HCT116 (cell line): ENCODE measurements around the gene OPRPN. TPM values are rescaled to one million over a fixed set of nuclear protein-coding genes. Genes with fewer than 3 reads are reported as not detected.

Experiments used
- ATAC-seq: fragments of 200-7000 bp; cut with Tn5 transposase; 2 replicates; pipeline ENCODE4 v1.9.1; 2020; ENCODE audit warnings: mild to moderate bottlenecking, moderate library complexity
- BruUV-seq: library from RNA; stranded (reverse); fragments of 400-500 nt; replicated peaks from 2 replicates; lab custom pipeline; 2021; lab: Mats Ljungman, UMichigan
- CTCF ChIA-PET: fragments of 300-600 bp; sonication (Branson Sonifier 250); formaldehyde crosslinking; loops from one replicate; lab custom pipeline; 2021; ENCODE audit warnings: antibody characterized with exemption; lab: Charles Lee
- POLR2A ChIA-PET: fragments of 300-600, 350-600 bp; sonication (Branson Sonifier 250); formaldehyde crosslinking; loops from one replicate; lab custom pipeline; 2021; ENCODE audit warnings: antibody characterized with exemption; lab: Charles Lee
- RAD21 ChIA-PET, 2 experiments: fragments of 300-600 bp; sonication (Branson Sonifier 250); formaldehyde crosslinking; loops; one replicate each; lab custom pipeline; 2023; ENCODE audit warnings: low total read pairs in 2 of 2; ENCODE audit not compliant: uncharacterized antibody in 2 of 2, unreplicated experiment in 2 of 2, low non-redundant PET in 1 of 2; lab: Charles Lee
- DNase-seq: peaks from one replicate; pipeline ENCODE4 v3.0.0-alpha.2; 2010; ENCODE audit warnings: low read depth, low spot score
- H2AFZ ChIP-seq: fragments of 200-600 bp; shearing (Covaris generic), sonication (generic); 2 replicates; pipeline ENCODE4 v1.6.1; 2017; ENCODE audit warnings: low read depth, mixed run types, mixed read lengths, antibody characterized with exemption, low read length; ENCODE audit not compliant: poor library complexity, severe bottlenecking
- H3K27ac ChIP-seq: 2 replicates; pipeline ENCODE4 v1.5.1; 2012; ENCODE audit warnings: low read depth, low read length
- H3K27me3 ChIP-seq: fragments of 200-600 bp; sonication (generic); 2 replicates; pipeline ENCODE4 v1.6.1; 2016; ENCODE audit warnings: mixed run types, low read length, mixed read lengths; ENCODE audit not compliant: insufficient read depth
- H3K36me3 ChIP-seq, 2 experiments: fragments of 200-500 bp in 1 of 2; fragments of 200-600 bp in 1 of 2; sonication (Bioruptor generic) in 1 of 2; sonication (generic) in 1 of 2; 2 replicates each; pipeline versions ENCODE4 v1.5.1 to v1.6.1; 2014 to 2016; ENCODE audit warnings: low read length in 2 of 2, inconsistent platforms in 1 of 2, mixed read lengths in 1 of 2, mixed run types in 1 of 2; ENCODE audit not compliant: insufficient read depth in 2 of 2, control insufficient read depth in 1 of 2
- H3K4me1 ChIP-seq, 2 experiments: fragments of 200-600 bp in 1 of 2; sonication (generic) in 1 of 2; 2 replicates each; pipeline versions ENCODE4 v1.5.1 to v1.6.1; 2012 to 2017; ENCODE audit warnings: low read length in 2 of 2, inconsistent platforms in 1 of 2, mild to moderate bottlenecking in 1 of 2, mixed read lengths in 1 of 2, mixed run types in 1 of 2, moderate library complexity in 1 of 2; ENCODE audit not compliant: insufficient read depth in 2 of 2, control insufficient read depth in 1 of 2
- H3K4me2 ChIP-seq: fragments of 200-600 bp; sonication (generic); 2 replicates; pipeline ENCODE4 v1.6.1; 2017; ENCODE audit warnings: mixed run types, low read length, mixed read lengths
- H3K4me3 ChIP-seq, 2 experiments: fragments of 200-600 bp in 1 of 2; sonication (generic) in 1 of 2; replicated peaks in 1 of 2; 2 replicates each; pipeline ENCODE4 v1.5.1; 2011 to 2016; ENCODE audit warnings: low read length in 2 of 2, control low read depth in 1 of 2, low read depth in 1 of 2, mild to moderate bottlenecking in 1 of 2, mixed read lengths in 1 of 2, mixed run types in 1 of 2
- H3K79me2 ChIP-seq: fragments of 200-600 bp; sonication (generic); 2 replicates; pipeline ENCODE4 v1.6.1; 2017; ENCODE audit warnings: mild to moderate bottlenecking, mixed run types, low read length, moderate library complexity, mixed read lengths; ENCODE audit not compliant: insufficient read depth
- H3K9ac ChIP-seq: fragments of 200-600 bp; sonication (generic); 2 replicates; pipeline ENCODE4 v1.6.1; 2016; ENCODE audit warnings: low read length, mixed read lengths
- H3K9me2 ChIP-seq: fragments of 200-600 bp; sonication (generic), shearing (Covaris generic); 2 replicates; pipeline ENCODE4 v1.6.1; 2017; ENCODE audit warnings: mixed run types, mild to moderate bottlenecking, moderate library complexity; ENCODE audit not compliant: insufficient read depth
- H3K9me3 ChIP-seq, 2 experiments: fragments of 200-500 bp in 1 of 2; fragments of 200-600 bp in 1 of 2; sonication (Bioruptor generic) in 1 of 2; sonication (generic) in 1 of 2; 2 replicates each; pipeline ENCODE4 v1.6.1; 2014 to 2017; ENCODE audit warnings: low read length in 2 of 2, mixed read lengths in 2 of 2, inconsistent platforms in 1 of 2, low read depth in 1 of 2, mild to moderate bottlenecking in 1 of 2, mixed run types in 1 of 2, moderate library complexity in 1 of 2; ENCODE audit not compliant: control insufficient read depth in 1 of 2, insufficient read depth in 1 of 2
- H4K20me1 ChIP-seq: fragments of 200-600 bp; sonication (generic), shearing (Covaris generic); 2 replicates; pipeline ENCODE4 v1.6.1; 2017; ENCODE audit warnings: mixed run types, mild to moderate bottlenecking, moderate library complexity; ENCODE audit not compliant: insufficient read depth
- EGR1 ChIP-seq: IDR thresholded peaks from 2 replicates; pipeline ENCODE4 v1.6.1; 2012; ENCODE audit warnings: low read depth
- ELF1 ChIP-seq: IDR thresholded peaks from 2 replicates; pipeline ENCODE4 v1.6.1; 2012; ENCODE audit warnings: low read depth, borderline replicate concordance
- EZH2phosphoT487 ChIP-seq: fragments of 200-600 bp; IDR thresholded peaks from 2 replicates; pipeline ENCODE4 v1.6.1; 2018; ENCODE audit warnings: antibody characterized with exemption, borderline replicate concordance
- FOSL1 ChIP-seq: IDR thresholded peaks from 2 replicates; pipeline ENCODE4 v1.6.1; 2012; ENCODE audit warnings: low read depth
- MAX ChIP-seq: IDR thresholded peaks from 2 replicates; pipeline ENCODE4 v1.6.1; 2012
- POLR2A ChIP-seq: IDR thresholded peaks from 2 replicates; pipeline ENCODE4 v1.7.0; 2011; ENCODE audit warnings: borderline replicate concordance; ENCODE audit not compliant: insufficient read depth, insufficient read length; ENCODE audit errors: extremely low read depth
- POLR2AphosphoS5 ChIP-seq: IDR thresholded peaks from 2 replicates; pipeline ENCODE4 v1.6.1; 2011; ENCODE audit warnings: mild to moderate bottlenecking, low read depth, low read length, moderate library complexity
- SIN3A ChIP-seq: IDR thresholded peaks from 2 replicates; pipeline ENCODE4 v1.6.1; 2012; ENCODE audit warnings: low read depth
- SP1 ChIP-seq: IDR thresholded peaks from 2 replicates; pipeline ENCODE4 v1.6.1; 2012; ENCODE audit warnings: low read depth
- SRF ChIP-seq: IDR thresholded peaks from 2 replicates; pipeline ENCODE4 v1.6.1; 2012; ENCODE audit warnings: low read depth
- ZBTB33 ChIP-seq: IDR thresholded peaks from 2 replicates; pipeline ENCODE4 v1.6.1; 2011; ENCODE audit warnings: mild to moderate bottlenecking, low read length, moderate library complexity; ENCODE audit not compliant: insufficient replicate concordance; ENCODE audit errors: extremely low read depth
- ZNF274 ChIP-seq: fragments of 200-500 bp; sonication (Bioruptor generic); IDR thresholded peaks from 2 replicates; pipeline ENCODE4 v1.6.1; 2014; ENCODE audit warnings: mild to moderate bottlenecking, low read depth, low read length, inconsistent platforms
- intact Hi-C: fragments of 100-400 bp; cut with micrococcal nuclease; formaldehyde crosslinking; loops from 2 replicates; pipeline ENCODE4 v1.10.0; 2022
- total RNA-seq: library from RNA; stranded (reverse); gene quantifications from one replicate; pipeline ENCODE4 v1.2.1, GENCODE V29; 2021; ENCODE audit not compliant: unreplicated experiment

OPRPN gene
- total RNA-seq, 1 experiment from 2014 or later: not detected

GRCh38 chr4:70367813-70368212 is 29.9 kb upstream of the OPRPN start:
- H3K9me3 ChIP-seq: no peaks in the 10 kb centered on the region
- no peak overlapping the region for H3K9ac ChIP-seq
- H3K4me1 ChIP-seq: no peaks in the 10 kb centered on the region
- H3K79me2 ChIP-seq: no peaks in the 10 kb centered on the region
- no peak overlapping the region for H2AFZ ChIP-seq
- H4K20me1 ChIP-seq: no peaks in the 10 kb centered on the region
- no peak overlapping the region for H3K4me2 ChIP-seq
- intact Hi-C loops: no loop called here
- ChIA-PET RAD21 (no interaction called here), CTCF (no interaction called here)
- no peaks in the 10 kb centered on the region for H3K27me3 ChIP-seq
- no peak for DNase-seq
- H3K9me2 ChIP-seq: no peaks in the 10 kb centered on the region
- BruUV-seq: no TSS peak
- no peak overlapping the region for H3K27ac ChIP-seq
- H3K4me3 ChIP-seq: no peak overlapping the region
- TF ChIP-seq POLR2A: no peak
- TF ChIP-seq ELF1: no peak
- TF ChIP-seq ZNF274: no peak
- no peak for TF ChIP-seq FOSL1
- no peak for TF ChIP-seq SRF
- no peak for TF ChIP-seq EGR1
- no peak for TF ChIP-seq ZBTB33
- TF ChIP-seq SIN3A: no peak
- no peak for TF ChIP-seq MAX
- TF ChIP-seq POLR2AphosphoS5: no peak
- TF ChIP-seq EZH2phosphoT487: no peak
- TF ChIP-seq SP1: no peak
- TF ChIP-seq, all 23 proteins: peak for 0
- POLR2A ChIA-PET: no interaction called here
- H3K36me3 ChIP-seq: no peaks in the 10 kb centered on the region
- no peak for ATAC-seq
